Measurements from ENCODE around the gene EVC2. TPM values are rescaled to one million over a fixed set of nuclear protein-coding genes. Genes with fewer than 3 reads are reported as not detected.

EVC2 gene
- total RNA-seq, 2 experiments from 2014 or later = 3.4 TPM; not detected in 1

GRCh38 chr4:5618051-5618960 is 90.1 kb downstream of the EVC2 start:
- Histone ChIP-seq H3K27ac (ENCODE audit: low read depth, low read length, poor library complexity, severe bottlenecking) (no peak overlapping the region), H3K9me3 (ENCODE audit: low read length) (no peaks in the 10 kb centered on the region), H2AFZ (ENCODE audit: low read length) (no peak overlapping the region), H3K36me3 (ENCODE audit: insufficient read depth, low read length) (no peaks in the 10 kb centered on the region), H4K20me1 (ENCODE audit: insufficient read depth, low read length) (no peaks in the 10 kb centered on the region), H3K4me1 (ENCODE audit: insufficient read depth, low read length, poor library complexity, severe bottlenecking) (no peaks in the 10 kb centered on the region), H3K4me2 (ENCODE audit: low read length) (no peak overlapping the region), H3K9me2 (ENCODE audit: insufficient read depth, low read length) (no peaks in the 10 kb centered on the region), H3K4me3 (ENCODE audit: low read depth, low read length, poor library complexity, severe bottlenecking) (no peak overlapping the region), H3K79me2 (ENCODE audit: insufficient read depth, low read depth, low read length) (no peaks in the 10 kb centered on the region)
- BruUV-seq (replicated peaks) = no TSS peak
- CTCF ChIA-PET (ENCODE audit: unreplicated experiment) = no interaction called here
- TF ChIP-seq EZH2phosphoT487 (IDR thresholded peaks at IDR 0.05; ENCODE audit: borderline replicate concordance, low read depth, low read length) = no peak
- TF ChIP-seq CTCF (conservative IDR thresholded peaks at IDR 0.05; ENCODE audit: low read length) = no peak
- intact Hi-C loops (cut with micrococcal nuclease; ENCODE audit: unreplicated experiment) = no loop called here
- DNase-seq (ENCODE audit: low spot score) = no peak
- POLR2A ChIA-PET = interaction anchor here (0.8 kb wide), 1 partner anchor 12 kb away, joined by 3 read pairs; no protein-coding TSS in a partner anchor

DNA sequence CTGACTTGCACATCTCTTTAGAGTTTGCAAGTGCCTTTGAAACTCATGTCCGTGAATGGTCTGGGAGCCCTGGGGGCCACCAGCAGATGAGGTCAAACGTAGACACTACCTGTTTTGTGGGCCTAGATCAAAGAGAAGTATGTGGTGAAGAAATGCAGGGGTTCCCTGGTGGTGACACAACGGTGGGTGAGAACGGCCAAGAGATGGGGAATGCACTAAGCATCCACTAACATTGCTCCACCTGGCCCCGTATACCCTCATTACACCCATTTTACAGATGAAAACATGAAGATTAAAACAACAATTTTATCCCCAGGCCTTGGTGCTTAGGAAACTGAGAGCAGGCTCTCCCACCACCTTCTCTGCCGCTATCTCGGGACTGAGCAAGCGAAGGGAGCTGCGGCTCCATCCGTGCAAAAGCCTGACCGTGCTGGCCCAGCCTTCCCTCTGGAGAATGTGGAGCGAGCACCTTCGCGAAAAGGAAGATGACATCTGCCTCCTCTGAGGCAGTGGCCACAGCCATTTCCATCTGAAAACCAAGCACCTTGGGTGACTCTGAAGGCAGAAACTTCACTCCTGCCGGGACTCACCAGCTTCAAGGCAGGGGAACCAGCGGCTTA is 91.9 kb downstream of the EVC2 start:
- no peaks in the 10 kb centered on the region for H3K9me2 ChIP-seq (ENCODE audit: insufficient read depth, low read length)
- CTCF ChIA-PET (ENCODE audit: unreplicated experiment) = no interaction called here
- H3K4me1 ChIP-seq (ENCODE audit: insufficient read depth, low read length, poor library complexity, severe bottlenecking) = no peaks in the 10 kb centered on the region
- H3K9me3 ChIP-seq (ENCODE audit: low read length) = no peaks in the 10 kb centered on the region
- TF ChIP-seq EZH2phosphoT487 (IDR thresholded peaks at IDR 0.05; ENCODE audit: borderline replicate concordance, low read depth, low read length) (no peak), CTCF (conservative IDR thresholded peaks at IDR 0.05; ENCODE audit: low read length) (no peak)
- H3K79me2 ChIP-seq (ENCODE audit: insufficient read depth, low read depth, low read length) = no peaks in the 10 kb centered on the region
- H3K4me2 ChIP-seq (ENCODE audit: low read length) = no peak overlapping the region
- intact Hi-C loops (cut with micrococcal nuclease; ENCODE audit: unreplicated experiment) = no loop called here
- DNase-seq (ENCODE audit: low spot score) = no peak
- POLR2A ChIA-PET = no interaction called here
- BruUV-seq (replicated peaks) = no TSS peak
- no peak overlapping the region for H3K4me3 ChIP-seq (ENCODE audit: low read depth, low read length, poor library complexity, severe bottlenecking)
- H3K27ac ChIP-seq (ENCODE audit: low read depth, low read length, poor library complexity, severe bottlenecking) = no peak overlapping the region
- no peak overlapping the region for H2AFZ ChIP-seq (ENCODE audit: low read length)
- no peaks in the 10 kb centered on the region for H4K20me1 ChIP-seq (ENCODE audit: insufficient read depth, low read length)
- H3K36me3 ChIP-seq (ENCODE audit: insufficient read depth, low read length) = no peaks in the 10 kb centered on the region
